Upper lobe of right lung (tissue), 1 donor: ENCODE data around the gene APCS. TPM values are rescaled to one million over a fixed set of nuclear protein-coding genes. Genes with fewer than 3 reads are reported as not detected.

Experiments
- ATAC-seq: fragments of 200-7000 bp; cut with Tn5 transposase; one replicate; pipeline ENCODE4 v1.9.1; 2020; ENCODE audit warnings: mild to moderate bottlenecking, moderate library complexity
- DNase-seq: peaks from one replicate; pipeline ENCODE4 v3.0.0-alpha.2; 2020
- H3K27ac ChIP-seq: fragments of 200-600 bp; one replicate; pipeline ENCODE4 v1.8.0; 2022
- H3K27me3 ChIP-seq: fragments of 200-600 bp; one replicate; pipeline ENCODE4 v1.8.0; 2022; ENCODE audit warnings: mild to moderate bottlenecking
- H3K36me3 ChIP-seq: fragments of 200-600 bp; one replicate; pipeline ENCODE4 v1.8.0; 2022
- H3K4me1 ChIP-seq: fragments of 200-600 bp; one replicate; pipeline ENCODE4 v1.8.0; 2022
- H3K4me3 ChIP-seq: fragments of 200-600 bp; one replicate; pipeline ENCODE4 v1.8.0; 2022; ENCODE audit warnings: mild to moderate bottlenecking
- H3K9me3 ChIP-seq: fragments of 200-600 bp; one replicate; pipeline ENCODE4 v1.8.0; 2022
- CTCF ChIP-seq: fragments of 200-600 bp; IDR thresholded peaks from one replicate; pipeline ENCODE4 v1.8.0; 2022; ENCODE audit warnings: antibody characterized with exemption
- intact Hi-C: fragments of 100-400 bp; cut with DNase I; formaldehyde crosslinking; loops from one replicate; pipeline ENCODE4 v1.11.0; 2022
- total RNA-seq: library from RNA; stranded (reverse); fragmentation: NEBNext Ultra II Directional; extraction: Animal tissue kit (Norgen Biotek cat#: 25700); gene quantifications from one replicate; pipeline ENCODE4 v1.2.1, GENCODE V29; 2021
- donor health status: DM: no; HTN: yes; CAD: no; lungs with severe emphysema.

The APCS gene
- total RNA-seq, 1 donor from 2014 or later, result not detected

DNA sequence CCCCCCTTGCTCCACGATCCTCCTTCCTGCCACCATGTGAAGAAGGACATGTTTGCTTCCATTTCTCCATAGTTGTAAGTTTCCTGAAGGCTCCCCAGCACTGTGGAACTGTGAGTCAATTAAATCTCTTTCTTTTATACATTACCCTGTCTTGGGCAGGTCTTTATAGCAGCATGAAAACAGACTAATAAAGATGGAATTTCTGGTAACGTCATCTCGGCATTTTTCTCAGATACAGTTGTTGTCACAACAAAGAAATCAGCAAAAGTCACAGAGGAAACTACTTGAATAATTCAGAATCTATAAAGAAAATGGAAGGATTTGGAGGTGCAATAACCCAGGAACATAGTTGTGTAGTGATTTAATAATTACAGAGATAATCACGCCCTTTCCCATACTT is 4.4 kb downstream of the APCS start:
- no peak overlapping the region for H3K4me3 ChIP-seq
- no peak overlapping the region for H3K27ac ChIP-seq
- no peaks in the 10 kb centered on the region for H3K9me3 ChIP-seq
- H3K4me1 ChIP-seq, result no peaks in the 10 kb centered on the region
- no peaks in the 10 kb centered on the region for H3K27me3 ChIP-seq
- no peaks in the 10 kb centered on the region for H3K36me3 ChIP-seq
- intact Hi-C loops, result no loop called here
- TF ChIP-seq CTCF, result no peak
- no peak for ATAC-seq
- no peak for DNase-seq

DNA sequence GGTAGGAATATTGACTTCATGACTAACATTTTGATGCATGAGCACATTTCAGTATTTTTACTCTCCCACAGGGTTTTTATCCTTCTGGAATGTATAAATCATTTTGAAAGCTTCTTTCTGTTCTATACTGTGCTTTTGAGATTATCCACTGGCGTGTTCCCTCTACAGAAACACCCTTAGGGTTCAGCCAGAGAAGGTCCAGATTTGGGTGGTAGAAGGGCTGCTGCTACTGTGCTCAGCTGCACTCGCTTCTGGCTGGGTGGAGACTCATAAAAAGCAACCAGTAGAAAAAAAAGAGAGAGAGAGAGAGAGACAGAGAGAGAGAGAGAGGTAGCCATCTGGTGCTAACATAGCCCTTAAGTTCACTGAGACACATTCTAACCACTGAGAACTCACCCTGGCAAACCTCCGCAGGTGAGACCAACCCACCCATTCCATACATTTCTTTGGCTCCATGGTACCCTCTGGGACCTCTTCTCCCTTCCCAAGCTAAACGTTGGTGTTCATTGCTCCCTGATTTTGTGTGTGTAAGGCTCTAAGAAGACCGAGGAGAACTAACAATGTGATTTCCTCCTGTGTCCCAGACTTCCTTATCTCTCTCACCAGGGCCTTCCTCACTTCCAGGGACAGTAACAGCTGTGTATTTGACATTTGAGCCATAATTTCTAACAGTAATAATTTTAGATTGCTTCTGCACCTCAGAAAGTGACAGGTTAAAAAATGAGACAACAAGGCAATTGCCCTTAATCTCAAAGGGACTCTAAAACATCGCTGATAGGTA is 7.2 kb downstream of the APCS start:
- intact Hi-C loops, result no loop called here
- no peak for TF ChIP-seq CTCF

GRCh38 chr1:159598196-159598595 is 10.6 kb downstream of the APCS start:
- H3K4me3 ChIP-seq, result no peak overlapping the region
- no peaks in the 10 kb centered on the region for H3K27me3 ChIP-seq
- no peak overlapping the region for H3K27ac ChIP-seq
- ATAC-seq (no peak), DNase-seq (no peak)
- intact Hi-C loops, result no loop called here
- no peaks in the 10 kb centered on the region for H3K9me3 ChIP-seq
- H3K36me3 ChIP-seq, result no peaks in the 10 kb centered on the region
- no peak for TF ChIP-seq CTCF
- H3K4me1 ChIP-seq, result no peaks in the 10 kb centered on the region

More for the DNA sequence above, 7.2 kb downstream of the APCS start:
- H3K36me3 ChIP-seq, result no peaks in the 10 kb centered on the region
- no peaks in the 10 kb centered on the region for H3K4me1 ChIP-seq
- H3K9me3 ChIP-seq, result no peaks in the 10 kb centered on the region
- H3K27ac ChIP-seq, result no peak overlapping the region
- no peak for DNase-seq
- no peak for ATAC-seq
- no peak overlapping the region for H3K4me3 ChIP-seq
- H3K27me3 ChIP-seq, result no peaks in the 10 kb centered on the region

GRCh38 chr1:159600894-159601293 is 13.3 kb downstream of the APCS start:
- Histone ChIP-seq H3K27ac (no peak overlapping the region), H3K4me1 (no peaks in the 10 kb centered on the region), H3K4me3 (no peak overlapping the region), H3K9me3 (no peaks in the 10 kb centered on the region), H3K27me3 (no peaks in the 10 kb centered on the region), H3K36me3 (no peaks in the 10 kb centered on the region)
- ATAC-seq (no peak), DNase-seq (no peak)
- intact Hi-C loops, result no loop called here
- no peak for TF ChIP-seq CTCF

GRCh38 chr1:159602501-159602999 is 14.9 kb downstream of the APCS start:
- H3K4me3 ChIP-seq, result no peak overlapping the region
- ATAC-seq, result no peak
- no peak for TF ChIP-seq CTCF
- H3K27me3 ChIP-seq, result no peaks in the 10 kb centered on the region
- no peak for DNase-seq
- no peaks in the 10 kb centered on the region for H3K4me1 ChIP-seq
- H3K27ac ChIP-seq, result no peak overlapping the region
- H3K36me3 ChIP-seq, result no peaks in the 10 kb centered on the region
- intact Hi-C loops, result no loop called here
- no peaks in the 10 kb centered on the region for H3K9me3 ChIP-seq
